ENCODE results near the gene MBNL3. TPM values are rescaled to one million over a fixed set of nuclear protein-coding genes. Genes with fewer than 3 reads are reported as not detected.

Gene MBNL3
- total RNA-seq, 4 donors from 2014 or later: 13.7 to 59.9 (median 20.3) TPM

GRCh38 chrX:132411310-132411977, 77.4 kb downstream of the MBNL3 start:
- no peak for ATAC-seq (ENCODE audit: low FRiP score)
- no peak for TF ChIP-seq CTCF (IDR thresholded peaks at IDR 0.05)

GRCh38 chrX:132409780-132410556, 78.9 kb downstream of the MBNL3 start:
- ATAC-seq (ENCODE audit: low FRiP score) (no peak), DNase-seq (ENCODE audit: low spot score) (no peak)
- TF ChIP-seq CTCF (IDR thresholded peaks at IDR 0.05): no peak

More at GRCh38 chrX:132411310-132411977, 77.4 kb downstream of the MBNL3 start:
- DNase-seq (ENCODE audit: low spot score): no peak

GRCh38 chrX:132407691-132408090, 81.1 kb downstream of the MBNL3 start:
- no peak for ATAC-seq (ENCODE audit: low FRiP score)
- no peak for TF ChIP-seq CTCF (IDR thresholded peaks at IDR 0.05)
- DNase-seq (ENCODE audit: low spot score): no peak

GRCh38 chrX:132406106-132406505, 82.7 kb downstream of the MBNL3 start:
- no peak for TF ChIP-seq CTCF (IDR thresholded peaks at IDR 0.05)
- ATAC-seq (ENCODE audit: low FRiP score): no peak
- no peak for DNase-seq (ENCODE audit: low spot score)

GRCh38 chrX:132404266-132404665, 84.6 kb downstream of the MBNL3 start:
- no peak for TF ChIP-seq CTCF (IDR thresholded peaks at IDR 0.05)
- no peak for ATAC-seq (ENCODE audit: low FRiP score)
- DNase-seq (ENCODE audit: low spot score): no peak

GRCh38 chrX:132401935-132402334, 86.9 kb downstream of the MBNL3 start:
- TF ChIP-seq CTCF (IDR thresholded peaks at IDR 0.05): no peak
- ATAC-seq (ENCODE audit: low FRiP score) (no peak), DNase-seq (ENCODE audit: low spot score) (no peak)

GRCh38 chrX:132400706-132401105, 88.1 kb downstream of the MBNL3 start:
- no peak for ATAC-seq (ENCODE audit: low FRiP score)
- no peak for TF ChIP-seq CTCF (IDR thresholded peaks at IDR 0.05)
- no peak for DNase-seq (ENCODE audit: low spot score)
